Inferior parietal cortex (tissue), 1 donor: ENCODE results near the gene MED15.

Experiments
- DNase-seq: peaks from one replicate; pipeline ENCODE4 v3.0.0-alpha.2; 2016; ENCODE audit errors: extremely low spot score

MED15 gene

DNA sequence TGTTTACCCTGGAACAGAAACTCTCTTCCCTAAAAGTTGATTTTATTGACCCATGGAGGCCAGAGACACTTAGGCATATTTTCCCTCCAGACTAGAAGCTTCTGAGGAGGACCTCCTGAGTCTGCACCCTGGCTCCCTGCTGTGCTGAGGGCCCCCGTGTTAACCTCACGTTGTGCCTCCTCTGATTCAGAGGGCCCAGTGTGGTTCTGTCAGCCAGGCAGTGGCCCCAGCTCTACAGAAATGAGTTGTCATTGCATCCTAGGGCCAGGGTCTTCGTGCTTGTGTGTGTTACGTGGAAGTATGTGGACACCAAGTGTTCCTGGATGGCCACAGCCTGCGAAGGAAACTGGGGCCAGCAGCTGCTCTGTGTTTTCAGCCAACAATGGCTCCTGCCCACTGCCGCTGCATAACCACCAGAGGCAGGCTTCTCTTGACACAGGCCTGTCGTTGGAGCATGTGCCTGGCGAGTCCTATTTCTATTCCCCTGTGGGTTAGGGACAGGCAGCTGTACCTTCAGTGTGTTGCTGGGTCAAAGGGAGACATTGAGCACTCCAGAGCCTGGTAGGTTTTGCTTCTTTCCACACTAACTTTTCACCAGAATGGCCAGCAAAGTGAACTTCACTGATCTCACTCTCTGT is 44.5 kb downstream of the MED15 start:
- DNase-seq, result no peak

DNA sequence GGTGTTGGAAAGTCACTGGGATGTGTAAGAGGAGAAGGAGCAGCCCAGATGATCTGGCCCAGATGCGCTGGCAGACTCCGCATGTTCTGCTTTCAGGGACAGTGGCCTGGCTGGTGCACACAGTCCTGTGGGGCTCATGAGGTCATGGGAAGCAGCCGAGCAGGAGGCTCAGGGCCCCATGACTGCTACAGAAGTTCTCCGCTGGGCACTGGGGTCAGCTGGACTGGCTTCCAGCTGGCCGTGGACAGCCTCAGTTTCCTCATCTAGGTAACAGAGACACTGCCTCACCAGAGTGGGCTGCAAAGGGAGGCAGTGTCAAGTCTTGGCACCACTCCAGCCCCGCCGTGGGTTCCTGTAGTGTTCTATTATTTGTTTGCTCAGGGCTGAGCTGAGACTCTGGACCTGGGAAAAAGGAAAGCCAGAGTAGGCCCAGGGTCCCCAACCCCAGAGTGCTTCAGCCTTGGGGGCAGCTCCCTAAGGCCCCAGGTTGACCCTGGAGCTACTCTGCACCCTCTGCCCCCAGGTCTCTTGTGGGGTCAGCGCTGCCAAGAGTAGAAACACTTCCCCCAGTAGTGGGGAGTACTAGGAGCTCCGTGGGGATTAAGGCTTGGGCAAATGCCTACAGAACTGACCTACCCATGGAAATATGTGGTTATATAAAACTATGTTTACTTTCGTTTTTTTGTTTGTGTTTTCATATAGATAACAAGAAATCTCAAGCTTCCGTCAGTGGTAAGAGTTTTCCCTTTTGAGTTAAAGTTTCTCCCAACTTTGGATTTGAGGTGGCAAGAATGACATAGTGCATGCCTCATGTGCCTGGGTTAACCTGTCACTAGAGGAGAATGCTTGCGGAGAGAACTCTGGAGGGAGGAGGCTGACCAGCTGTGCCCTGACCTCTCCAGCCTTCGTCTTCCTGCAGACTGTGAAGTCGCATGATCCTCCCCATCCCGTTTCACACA is 45.3 kb downstream of the MED15 start:
- DNase-seq, result no peak

DNA sequence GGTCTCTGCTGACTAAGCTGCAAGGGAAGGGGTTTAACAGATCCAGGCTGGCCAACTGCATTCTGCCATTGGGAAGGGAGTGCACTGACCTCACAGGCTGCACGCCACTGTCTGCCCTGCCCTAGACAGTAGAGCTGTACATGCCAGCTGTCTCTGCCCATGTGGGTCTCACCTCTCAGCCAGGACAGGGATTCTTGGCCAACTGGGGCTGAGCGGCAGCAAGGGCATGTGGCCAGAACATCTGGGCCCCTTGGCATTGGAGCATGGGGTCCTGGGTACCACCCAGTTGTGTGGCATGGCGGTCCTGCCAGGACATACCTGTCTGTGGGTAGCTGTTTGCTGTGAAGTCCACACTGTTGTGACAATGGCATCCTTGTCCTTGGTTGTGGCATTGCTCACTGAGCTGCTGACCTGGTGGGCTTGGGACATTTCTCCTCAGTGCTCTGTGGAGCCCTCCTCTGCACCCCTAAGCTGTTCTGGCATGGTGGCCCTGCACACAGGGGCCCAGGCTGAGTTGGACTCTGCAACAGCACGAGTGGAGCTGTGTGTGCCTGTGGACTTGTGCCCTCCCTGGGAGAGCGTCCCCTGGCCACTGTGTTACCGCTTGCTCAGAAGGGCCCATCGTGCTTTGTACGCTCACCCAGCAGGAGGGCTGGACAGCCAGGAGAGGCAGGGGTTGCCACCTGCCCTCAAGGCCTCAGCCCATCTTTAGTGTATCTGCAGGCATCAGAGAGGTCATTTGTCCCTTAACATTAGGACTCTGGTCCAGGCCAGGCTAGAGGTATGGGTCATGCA is 46.7 kb downstream of the MED15 start:
- no peak for DNase-seq

DNA sequence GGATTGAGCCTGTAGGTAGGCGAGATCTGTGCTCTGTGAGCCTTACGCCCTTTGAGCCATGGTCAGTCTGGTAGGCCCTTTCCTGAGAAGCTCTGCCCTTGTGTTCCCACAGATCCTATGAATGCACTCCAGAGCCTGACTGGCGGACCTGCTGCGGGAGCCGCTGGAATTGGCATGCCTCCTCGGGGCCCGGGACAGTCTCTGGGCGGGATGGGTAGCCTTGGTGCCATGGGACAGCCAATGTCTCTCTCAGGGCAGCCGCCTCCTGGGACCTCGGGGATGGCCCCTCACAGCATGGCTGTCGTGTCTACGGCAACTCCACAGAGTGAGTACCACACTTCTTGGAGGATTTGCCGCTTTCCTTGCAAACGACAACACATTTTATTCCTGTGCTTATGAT is 47.4 kb downstream of the MED15 start:
- DNase-seq, result no peak

DNA sequence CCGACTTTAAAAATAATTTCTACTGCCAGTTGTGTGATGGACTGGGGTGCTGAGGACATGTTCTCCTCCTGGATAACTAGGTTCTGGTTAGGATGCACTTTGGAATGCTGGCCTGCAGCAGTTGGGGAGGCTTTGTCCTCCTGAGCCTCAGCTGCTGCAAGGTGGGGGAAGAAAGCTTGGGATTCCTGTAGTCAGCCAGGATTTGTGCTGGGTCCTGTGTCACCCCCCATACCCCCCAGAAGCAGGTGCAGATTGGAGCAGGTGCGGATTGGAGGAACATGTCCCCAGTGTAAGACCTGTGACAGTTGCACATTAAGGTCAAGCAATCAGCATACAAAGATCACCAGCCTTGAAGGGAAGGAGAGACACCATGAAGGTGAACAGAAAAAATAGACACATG is 51.1 kb downstream of the MED15 start:
- no peak for DNase-seq

DNA sequence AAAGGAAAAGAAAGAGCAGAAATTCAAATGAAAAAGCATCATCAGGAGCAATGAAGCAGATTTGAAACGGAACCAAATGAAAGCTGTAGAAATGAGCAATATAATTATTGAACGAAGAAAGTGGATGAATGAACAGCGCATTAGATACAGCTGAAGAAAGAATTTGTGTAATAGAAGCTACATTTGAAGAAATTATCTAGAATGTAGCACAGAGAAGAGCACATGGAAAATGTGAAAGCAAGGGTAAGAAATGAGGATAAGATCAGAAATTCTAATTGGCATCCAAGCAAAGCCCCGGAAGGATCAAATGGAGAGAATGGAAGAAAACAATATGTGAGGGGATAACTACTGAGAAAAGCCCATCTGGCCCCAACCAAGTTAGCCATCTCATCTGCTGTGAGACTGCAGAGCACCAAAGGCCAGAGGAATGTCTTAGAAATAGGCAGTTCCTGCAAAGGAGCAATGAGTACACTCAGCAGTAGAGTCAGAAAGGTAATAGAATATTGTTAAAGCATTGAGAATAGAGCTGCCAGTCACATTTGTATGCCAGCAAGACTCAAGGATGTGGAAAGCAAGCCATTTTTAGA is 51.9 kb downstream of the MED15 start:
- no peak for DNase-seq

DNA sequence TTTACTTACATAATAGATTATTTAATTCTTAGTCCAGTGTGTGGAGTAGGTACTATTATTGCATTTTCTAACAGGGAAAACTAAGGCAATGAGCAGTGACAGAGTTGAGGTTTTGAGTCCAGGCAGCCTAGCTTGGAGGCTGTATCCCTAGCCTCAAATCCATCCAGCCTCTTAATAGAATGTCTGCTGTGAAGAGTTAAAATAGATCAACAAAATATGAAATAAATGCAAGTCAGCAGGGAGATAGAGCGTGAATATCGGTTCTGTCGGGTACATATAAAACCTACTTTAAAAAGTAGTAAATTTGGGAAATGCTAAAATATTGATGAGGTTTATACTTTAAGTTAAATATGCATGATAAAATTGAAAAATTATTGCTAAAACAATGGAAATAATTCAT is 53.3 kb downstream of the MED15 start:
- DNase-seq, result no peak

DNA sequence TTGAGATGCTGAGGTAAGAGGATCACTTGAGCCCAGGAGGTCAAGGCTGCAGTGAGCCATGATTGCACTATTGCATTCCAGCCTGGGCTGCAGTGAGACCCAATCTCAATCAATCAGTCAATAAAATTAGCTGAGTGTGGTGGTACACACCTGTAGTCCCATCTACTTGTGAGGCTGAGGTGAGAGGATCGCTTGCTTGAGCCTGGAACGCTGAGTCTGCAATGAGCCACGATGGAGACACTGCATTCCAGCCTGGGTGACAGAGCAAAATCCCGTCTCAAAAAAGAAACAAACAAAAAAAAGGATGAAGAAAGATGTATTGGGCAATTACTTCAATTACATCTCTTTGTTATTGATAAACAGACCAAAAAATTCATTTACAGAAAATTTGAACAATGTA is 54.5 kb downstream of the MED15 start:
- no peak for DNase-seq

DNA sequence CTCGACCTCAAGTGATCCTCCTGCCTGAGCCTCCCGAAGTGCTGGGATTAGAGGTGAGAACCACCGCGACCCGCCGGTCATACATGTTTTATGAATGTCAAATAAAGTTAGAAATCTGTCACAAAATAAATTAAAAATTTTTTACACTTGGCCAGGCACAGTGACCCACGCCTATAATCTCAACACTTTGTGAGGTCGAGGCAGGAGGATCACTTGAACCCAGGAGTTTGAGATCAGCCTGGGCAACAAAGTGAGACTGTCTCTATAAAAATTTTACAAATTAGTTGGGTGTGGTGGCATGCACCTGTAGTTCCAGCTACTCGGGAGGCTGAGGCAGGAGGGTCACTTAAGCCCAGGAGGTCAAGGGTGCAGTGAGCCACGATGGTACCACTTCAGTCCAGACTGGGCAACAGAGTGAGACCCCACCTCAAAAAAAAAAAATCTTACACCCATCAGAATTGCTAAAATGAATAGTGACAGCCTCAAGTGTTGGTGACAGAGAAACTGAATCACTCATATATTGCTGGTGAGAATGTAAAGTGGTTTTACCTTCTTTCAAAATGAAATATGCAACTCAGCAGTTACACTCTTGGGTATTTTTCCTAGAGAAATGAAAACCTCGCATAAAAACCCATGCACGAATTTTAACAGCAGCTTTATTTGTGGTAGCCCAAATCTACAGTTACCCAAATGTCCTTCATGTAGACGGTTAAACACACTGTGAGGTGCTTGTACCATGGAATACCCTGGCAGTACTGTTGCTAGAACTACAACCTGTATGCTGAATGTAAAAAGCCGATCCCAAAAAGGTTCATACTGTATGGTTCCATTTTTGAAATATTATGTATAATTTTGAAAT is 55.4 kb downstream of the MED15 start:
- DNase-seq, result no peak

DNA sequence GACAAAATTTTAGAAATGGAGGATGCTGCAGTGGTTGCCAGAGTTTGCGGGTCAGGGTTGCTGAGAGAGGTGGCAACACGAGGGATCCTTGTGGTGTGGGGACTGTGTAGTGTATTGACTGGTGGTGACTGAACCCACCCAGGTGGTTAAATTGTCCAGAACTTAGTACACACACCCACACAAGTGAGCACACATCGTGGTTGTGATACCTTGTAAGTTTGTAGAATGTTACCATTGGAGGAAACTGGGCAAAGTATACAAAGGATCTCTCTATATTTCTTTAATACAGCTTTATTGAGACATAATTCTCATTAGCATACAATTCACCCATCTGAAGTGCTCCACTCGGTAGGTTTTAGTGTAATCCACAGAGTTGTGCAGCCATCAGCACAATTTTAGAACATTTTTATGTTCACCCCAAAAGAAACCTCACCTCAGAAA is 56.1 kb downstream of the MED15 start:
- DNase-seq, result no peak

DNA sequence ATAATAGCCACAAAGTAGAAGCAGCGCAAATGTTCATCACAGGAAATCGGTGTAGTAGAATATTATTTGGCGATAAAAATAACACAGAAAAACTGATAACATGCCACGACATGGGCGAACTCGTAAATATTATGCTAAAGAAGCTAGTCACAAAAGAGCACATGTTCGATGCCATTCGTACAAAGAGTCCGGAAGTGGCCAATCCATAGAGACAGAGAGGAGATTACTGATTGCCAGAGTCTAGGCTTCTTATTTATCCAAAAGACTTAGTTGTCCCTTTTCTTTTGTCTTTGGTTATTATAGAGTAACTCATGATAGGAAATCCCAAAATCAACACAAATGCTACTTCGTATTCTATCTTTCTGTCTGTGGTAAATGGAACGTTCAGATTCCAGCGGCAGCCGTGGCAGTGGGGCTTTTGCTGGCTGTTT is 56.5 kb downstream of the MED15 start:
- no peak for DNase-seq

DNA sequence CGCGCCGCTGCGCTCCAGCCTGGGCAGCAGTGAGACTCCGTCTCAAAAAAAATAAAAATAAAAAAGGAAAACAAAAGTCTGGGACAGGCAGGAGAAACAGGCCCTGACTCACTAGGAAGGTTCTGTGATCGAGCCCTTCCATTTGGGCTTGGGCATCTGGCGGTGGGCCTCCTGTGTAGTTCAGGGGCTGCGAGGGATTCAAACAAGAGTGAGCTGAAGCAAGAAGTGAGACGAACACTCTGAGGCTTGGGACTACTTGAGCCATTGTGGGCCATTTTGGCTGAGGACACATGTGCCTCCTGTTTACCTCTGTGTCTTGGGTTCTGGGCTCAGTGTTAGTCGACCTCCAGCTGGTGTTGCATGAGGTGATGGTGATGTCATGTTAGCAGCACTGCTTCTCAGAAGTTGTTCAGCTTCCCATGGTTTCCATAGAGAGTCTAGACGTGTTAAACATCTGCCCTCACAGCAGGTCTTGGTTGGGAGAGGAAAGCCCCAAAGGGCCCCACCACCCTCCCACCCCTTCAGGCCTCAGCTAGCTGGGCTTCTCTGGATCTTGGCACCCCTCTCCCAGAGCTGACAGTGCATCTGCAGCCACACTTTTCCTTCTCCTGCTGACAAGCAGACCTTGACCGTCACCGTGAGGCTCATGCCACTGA is 57.8 kb downstream of the MED15 start:
- no peak for DNase-seq

DNA sequence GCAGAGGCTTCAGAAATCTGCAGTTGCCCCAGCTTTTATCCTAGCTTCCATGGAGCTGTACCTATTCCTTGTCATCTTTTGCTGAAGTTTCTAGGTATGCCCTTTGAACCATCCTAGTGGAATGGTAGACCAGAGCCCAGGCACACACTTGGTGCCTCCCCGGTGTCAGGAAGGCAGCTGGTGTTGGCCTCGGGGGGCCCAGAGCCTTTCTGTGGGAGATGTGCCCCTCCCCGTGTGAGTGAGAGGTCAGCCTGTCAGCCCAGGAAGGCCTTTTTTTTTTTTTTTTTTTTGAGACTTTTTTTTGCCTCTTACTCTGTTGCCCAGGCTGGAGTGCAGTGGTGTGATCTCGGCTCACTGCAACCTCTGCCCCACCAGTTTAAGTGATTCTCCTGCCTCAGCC is 58.4 kb downstream of the MED15 start:
- DNase-seq, result no peak

DNA sequence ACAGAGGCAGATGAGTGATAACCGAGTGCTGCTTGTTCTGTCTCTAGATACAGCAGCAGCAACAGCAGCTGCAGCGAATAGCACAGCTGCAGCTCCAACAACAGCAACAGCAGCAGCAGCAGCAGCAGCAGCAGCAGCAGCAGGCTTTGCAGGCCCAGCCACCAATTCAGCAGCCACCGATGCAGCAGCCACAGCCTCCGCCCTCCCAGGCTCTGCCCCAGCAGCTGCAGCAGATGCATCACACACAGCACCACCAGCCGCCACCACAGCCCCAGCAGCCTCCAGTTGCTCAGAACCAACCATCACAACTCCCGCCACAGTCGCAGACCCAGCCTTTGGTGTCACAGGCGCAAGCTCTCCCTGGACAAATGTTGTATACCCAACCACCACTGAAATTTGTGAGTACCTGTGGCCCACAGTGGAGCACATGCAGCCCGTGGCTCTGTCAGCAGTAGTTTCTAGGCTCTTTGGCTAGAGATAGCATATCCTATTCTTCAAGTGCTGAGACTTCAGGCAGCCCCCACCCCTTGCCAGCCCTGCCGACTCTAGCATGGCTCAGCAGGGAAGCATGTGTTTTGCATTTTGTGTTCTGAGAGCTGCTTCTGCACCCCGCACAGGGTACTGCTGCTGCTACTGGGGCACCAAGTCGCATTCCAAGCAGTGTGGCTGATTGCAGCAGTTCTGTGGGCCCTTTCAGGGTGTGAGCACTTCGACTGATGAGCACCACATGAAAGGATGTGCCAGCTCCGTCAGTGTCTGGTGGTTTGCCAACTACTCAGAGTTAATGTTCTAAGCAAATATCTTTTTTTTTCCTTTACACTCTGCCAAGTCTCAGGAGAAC is 59.2 kb downstream of the MED15 start:
- DNase-seq, result no peak

DNA sequence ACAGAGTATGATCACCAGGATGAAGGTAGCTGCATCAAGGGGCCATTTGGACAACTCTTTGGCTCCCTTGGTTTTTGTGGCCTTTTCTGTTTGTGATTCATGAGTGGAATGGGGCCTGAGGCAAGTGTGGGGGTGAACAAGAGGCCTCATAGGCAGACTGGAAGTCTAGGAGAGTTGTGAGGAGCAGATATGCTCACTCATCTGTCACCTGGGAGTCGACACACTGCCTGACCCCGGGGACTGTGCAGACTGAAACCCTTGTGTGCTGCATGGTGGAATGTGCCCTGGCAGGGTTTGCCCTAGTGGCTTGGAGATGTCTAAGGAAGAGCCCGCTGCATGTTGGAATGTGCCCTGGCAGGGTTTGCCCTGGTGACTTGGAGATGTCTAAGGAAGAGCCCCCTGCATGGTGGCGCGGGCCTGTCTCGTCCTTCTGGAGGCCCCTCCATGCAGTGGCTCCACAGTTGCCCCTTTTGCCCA is 60.0 kb downstream of the MED15 start:
- DNase-seq, result no peak

DNA sequence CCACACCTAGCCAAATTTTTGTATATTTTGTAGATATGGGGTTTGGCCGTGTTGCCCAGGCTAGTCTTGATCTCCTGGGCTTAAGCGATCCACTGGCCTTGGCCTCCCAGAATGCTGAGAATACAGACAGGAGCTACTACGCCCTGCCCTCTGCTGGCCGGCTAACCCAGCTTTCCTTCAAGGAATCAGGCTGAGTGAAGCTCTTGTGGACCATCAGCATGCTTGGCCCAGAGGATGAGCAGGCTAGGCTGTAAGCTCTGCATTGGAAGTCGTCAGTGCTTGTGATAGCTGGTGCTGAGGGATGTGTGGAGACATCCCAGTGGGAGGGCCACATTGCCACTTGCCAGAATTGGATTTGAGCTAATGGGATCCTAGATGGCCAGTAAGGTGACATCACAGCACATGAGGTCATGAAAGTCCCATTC is 60.6 kb downstream of the MED15 start:
- no peak for DNase-seq

DNA sequence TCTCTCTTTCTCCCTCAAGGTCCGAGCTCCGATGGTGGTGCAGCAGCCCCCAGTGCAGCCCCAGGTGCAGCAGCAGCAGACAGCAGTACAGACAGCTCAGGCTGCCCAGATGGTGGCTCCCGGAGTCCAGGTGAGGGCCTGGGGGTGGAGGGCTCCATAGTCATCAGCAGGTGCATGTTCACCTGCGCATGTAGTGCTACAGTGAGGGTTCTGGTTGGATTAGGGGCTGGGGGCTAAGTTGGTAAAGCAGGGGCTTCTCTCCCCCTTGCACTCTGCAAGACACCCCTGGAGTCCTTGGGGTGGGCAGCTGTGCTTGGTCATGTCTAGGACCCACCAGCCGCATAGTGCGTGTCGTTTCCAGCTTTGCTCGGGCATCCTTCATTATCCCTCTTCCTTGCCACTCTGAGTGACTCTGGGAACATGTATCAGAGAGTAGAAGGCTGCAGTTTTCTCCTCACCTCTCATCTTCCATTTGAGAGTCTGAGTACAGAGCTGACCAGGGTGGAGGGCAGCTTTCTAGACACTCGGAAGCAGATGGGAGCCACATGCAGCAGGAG is 61.2 kb downstream of the MED15 start:
- DNase-seq, result no peak

DNA sequence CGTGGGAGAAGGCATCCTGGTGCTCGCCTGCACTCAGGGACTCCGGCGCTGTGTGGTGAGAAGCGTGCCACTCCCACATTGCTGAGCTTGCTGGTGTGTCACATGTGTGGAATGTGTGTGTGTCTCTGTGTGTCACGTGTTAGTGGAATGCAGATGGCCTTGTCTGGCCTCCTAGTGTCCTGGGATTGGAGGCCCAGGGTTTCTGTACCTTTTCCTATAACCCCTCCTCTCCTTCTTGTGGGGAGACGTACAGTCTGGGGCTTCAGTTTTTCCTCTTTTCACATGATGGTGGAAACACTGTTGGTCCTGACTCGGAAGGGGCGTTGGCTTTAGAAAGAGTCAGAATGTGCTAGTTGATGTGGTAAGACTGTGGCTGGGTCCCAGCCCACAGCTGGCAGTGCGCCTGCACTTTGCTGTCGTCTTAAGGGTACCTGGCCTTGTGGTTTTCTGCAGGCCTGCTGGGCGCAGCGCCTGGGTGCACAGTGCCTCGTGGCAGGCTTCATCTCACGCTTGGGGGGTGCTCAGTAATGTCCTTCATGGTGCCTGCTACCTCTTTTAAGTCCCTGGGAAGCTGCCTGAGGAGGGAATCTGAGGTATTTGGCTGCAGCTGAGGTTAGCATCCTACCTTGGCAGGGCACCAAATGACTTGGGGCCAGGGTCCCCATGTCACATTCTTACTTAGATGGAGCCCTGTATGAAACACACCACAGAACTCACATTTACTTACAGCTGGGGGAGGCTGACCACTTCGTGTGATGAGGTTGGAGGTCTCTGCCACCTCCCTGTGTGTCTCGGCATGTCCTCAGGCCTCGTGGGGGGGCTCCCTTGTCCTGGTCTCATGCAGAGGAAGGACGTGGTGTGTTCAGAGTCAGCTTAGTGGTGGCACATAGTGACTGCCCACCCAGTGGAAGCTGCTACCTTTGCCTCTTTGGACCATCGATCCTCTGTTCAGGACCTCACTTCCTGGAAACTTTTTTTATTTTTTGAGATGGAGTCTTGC is 61.9 kb downstream of the MED15 start:
- DNase-seq, result no peak
